NK-92 treated with Interleukin-12 subunit alpha and Interleukin-12 subunit beta, amount 100 ng/mL, for 24 hours (cell line): Measurements from ENCODE around the gene SOAT2.

Experiments used
- DNase-seq: peaks from one replicate; lab custom pipeline; 2025; lab: John Stamatoyannopoulos, UW

SOAT2 gene

DNA sequence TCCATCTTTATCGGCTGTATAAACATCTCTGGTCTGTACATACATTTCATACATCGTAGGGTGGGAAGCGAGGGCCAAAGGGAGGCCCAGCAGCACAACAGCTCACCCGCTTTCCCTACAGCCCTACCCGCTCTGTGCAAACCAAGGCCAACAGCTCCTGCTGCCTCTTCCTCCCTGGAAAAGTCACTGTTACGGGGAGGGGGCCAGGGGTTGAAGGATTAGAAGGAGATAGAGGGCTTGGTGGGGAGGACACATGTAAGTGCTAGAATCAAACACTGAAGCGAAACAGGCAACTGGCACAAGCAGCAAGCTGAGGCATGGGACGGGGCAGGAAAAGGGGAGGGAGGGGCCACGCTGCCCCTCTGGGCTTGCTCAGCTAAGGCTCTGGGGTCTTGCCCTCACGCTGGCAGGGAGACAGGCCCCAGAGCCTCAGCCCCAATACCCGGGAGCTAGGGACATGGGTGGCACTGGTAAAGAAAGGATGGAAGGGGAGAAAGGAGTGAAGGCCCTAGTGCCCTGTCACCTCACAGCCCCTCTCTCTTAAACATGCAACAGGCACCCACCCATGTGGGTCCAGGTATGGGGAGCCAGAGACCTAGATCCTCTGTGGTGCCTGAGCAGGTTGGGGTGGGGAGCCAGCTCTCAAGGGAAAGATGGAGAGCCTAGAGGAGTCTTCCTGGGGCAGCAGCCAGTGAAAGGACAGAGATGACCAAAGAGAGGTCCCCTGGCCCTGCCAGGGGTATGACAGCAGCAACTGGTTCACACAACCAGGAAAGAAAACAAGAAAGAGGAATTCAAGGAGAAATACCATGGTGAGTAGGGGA lies 38.5 kb upstream of the SOAT2 start:
- no peak for DNase-seq

DNA sequence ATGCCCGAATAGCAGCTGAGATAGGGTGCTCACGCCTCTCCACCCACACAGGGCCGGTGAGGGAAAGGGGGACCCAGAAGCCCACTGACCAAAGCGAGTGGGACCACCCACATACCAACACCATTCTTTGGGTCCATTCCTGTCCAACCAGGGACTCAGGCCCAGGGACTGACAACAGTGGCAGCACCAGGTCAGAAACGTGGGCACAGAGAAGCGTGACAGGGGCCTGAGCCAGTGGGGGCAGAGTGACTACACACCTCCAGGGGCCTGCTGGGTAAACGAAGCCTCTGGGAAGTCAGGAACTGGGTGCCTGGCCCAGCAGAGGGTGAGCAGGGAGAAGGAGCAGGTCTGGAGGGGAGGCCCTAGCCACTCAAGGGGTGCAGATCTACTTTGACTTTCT lies 37.8 kb upstream of the SOAT2 start:
- no peak for DNase-seq

GRCh38 chr12:53065975-53066931 lies 37.0 kb upstream of the SOAT2 start:
- peak; percentile 16 for DNase-seq

DNA sequence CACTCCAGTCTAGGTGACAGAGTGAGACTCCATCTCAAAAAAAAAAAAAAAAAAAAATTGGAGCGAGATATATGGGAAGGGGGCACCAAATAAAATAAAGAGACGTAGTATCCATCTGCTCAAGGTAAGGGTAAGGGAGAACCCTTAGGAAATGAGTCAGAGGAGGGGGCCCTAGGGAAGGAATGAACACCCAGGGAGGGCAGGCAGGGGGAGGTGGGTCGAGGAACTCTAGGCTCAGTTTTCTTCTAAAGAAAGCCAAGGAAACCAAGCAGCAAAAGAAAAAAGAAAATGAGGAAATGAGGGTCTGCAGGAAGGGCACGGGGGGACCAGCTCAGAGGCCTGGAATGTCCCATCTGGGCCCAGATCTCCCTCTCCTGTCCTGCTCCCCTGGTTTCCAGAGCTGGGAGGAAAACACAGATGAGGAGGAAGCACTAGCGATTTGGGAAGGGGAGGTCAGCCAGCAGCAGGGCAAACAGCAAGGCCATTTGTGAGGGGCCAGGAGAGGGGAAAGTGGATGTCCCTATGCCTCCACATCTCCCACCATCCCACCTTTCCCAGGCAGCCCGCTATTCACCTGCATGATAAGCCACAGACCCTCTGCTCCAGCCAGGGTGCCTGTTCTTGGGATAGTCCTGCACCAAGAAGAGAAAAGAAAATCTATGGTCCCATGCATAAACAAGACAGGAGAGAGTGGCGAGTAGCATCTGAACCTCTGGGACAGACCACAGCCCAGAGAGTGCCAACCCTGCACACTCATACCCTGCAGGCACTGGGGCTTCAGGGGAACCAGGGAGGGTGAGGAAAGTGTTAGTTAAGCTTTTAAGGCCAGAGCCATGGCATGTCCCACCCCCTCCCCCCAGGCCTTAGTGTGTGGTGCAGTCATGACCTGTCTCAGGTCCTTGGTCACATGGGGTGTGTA lies 36.0 kb upstream of the SOAT2 start:
- DNase-seq: no peak

DNA sequence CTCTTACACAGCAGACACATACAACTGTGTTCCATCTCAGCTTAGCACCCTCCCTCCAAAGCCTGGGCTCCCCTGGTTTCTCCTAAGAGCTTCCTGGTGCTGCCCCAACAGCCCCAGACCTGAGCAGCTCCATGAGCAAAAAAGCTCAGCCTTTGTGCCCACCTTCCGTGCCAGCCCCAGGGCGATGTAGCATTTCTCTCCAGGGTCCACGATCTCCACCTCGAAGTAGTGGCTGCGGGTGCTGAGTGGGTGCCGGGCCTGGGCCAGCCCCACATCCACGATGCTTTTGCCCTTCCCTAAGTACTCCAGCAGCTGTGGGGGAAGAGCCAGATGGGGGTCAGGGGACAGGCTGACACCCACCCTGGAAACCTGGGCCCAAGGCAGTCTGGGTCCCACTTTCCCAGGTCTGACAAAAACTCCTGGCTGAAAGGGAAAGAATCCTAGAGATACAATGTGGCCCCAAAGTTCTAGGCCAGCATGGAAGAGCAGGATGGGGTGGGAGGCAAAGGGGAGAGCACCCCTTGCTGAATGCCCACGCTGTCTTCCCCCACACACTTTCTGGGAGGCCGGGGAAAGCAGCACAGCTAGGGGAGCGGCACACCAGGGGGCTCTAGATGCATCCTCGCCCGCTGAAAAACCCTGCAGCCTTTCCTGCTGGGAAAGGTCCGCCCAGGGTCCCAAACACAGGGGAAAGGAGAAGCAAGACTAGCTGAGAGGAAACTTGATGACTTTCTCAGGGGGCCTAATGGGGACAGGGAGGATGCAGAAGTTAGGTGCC lies 35.1 kb upstream of the SOAT2 start:
- DNase-seq: no peak

DNA sequence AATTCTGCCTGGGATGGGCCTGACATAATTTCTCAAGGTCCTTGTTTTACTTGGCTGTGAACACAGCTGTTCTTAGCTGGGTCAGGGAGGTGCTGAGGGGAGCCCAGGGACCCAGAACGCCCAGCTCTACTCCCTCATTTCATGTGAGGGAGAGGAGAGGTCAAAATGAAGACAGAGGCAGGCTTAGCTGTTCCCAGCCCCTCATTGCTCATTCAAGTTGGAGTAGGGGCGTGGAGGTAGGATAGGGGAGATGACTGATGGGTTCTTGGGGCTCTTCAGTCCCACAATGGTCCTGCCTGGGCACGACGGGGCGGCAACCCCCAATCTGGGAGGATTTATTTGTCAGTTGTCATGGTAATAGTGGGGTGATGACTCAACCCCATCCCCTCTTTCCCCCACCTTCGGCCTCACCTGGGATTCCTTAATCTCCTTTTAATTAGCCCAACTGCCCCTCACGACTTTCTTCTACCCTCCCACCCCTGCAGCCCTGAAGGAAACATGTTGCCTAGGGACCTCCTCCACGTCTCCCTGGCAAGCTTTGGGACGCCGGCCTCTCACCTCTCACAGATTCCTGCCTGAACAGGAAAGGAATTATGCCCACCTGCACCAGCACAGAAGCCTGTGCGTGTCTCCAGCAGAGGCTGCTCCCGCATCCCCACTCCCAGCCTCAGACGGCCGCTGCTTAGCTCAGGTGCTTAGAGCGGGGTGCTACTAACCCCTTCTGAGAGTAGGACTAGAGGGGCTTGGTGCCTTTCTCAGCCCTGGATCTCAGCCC lies 34.3 kb upstream of the SOAT2 start:
- no peak for DNase-seq

DNA sequence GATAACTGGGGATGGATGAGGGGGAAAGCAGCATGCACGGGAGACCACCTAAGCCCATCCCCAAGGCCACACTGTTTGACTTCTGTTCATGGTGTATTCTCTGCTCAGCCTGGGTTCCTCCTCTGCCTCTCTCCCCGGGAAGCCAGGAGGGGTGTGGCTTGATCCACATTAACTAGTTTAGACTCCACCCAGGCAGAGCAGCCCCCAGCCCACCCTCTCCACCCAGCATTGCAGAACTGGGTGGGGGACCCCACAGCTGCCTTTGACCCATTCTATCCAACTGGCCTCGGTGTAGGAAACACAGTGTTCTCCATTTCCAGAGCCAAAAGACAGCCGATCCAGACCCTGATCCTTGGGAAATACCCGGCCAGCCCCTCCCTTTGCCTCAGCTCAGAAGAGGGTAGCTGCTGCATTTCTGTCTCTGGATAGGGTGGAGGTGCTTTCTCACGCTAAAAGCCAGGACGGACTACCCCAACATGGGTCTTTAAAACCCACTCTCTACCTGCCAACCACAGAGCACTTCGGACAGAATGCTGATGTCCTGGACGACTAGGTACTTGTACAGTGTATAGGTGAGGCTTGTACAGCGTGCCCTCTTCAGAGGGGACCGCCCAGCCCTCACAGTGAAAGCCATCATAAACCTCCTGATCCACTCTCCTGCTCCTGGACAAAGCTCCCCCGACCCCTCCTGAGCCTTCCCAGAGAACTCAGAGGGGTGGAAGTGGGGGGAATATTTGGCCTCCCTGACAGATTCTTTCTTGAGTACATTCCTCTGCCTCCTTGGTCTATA lies 33.5 kb upstream of the SOAT2 start:
- no peak for DNase-seq

DNA sequence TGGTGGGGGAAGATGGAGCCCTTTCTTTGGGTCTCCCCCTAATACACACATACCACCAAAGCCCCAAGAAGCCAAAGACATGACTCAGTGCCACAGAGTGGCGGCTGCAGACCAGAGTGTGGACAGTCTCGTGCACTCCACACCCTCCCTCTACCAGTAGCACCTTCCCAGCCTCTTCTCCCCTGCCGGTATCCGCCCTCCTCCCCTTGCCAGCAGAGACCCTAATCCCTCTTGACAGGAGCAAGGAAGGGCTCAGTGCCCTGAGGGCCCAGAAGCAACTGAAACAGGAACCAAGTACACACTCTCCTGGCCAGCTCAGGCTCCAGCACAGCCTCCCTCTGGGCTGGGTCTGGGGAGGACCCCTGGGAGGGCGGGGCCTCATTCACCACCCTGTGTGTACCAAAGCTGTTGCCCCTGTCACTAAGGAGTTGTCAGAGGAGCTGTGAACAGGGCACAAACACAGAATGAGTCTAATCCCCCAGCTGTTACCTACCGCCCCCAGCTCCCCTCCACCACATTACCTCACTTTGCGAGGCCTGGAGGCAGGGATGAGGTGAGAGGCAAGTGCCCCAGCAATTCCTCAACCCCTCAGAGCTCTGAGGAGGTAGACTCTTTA lies 32.3 kb upstream of the SOAT2 start:
- DNase-seq: no peak

GRCh38 chr12:53071591-53072551 lies 31.4 kb upstream of the SOAT2 start:
- no peak for DNase-seq

DNA sequence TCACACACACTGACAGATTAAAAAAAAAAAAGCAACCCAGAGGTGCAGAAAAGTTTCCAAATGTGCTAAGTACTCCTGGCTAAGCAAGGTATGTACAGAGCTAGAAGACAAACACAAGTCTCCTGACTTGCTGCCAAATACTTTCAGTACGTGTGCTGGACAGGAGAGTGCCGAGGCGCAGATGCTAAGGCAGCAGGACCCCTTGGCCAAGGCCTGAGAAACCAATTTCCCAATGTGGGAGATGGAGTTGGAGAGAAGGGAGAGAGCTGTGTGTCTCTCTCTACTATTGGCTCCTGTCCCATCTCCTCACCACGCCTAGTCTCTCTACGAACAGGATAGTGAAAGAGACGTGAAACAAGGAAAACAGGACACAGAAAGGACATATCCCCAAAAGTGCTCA lies 29.4 kb upstream of the SOAT2 start:
- DNase-seq: no peak

DNA sequence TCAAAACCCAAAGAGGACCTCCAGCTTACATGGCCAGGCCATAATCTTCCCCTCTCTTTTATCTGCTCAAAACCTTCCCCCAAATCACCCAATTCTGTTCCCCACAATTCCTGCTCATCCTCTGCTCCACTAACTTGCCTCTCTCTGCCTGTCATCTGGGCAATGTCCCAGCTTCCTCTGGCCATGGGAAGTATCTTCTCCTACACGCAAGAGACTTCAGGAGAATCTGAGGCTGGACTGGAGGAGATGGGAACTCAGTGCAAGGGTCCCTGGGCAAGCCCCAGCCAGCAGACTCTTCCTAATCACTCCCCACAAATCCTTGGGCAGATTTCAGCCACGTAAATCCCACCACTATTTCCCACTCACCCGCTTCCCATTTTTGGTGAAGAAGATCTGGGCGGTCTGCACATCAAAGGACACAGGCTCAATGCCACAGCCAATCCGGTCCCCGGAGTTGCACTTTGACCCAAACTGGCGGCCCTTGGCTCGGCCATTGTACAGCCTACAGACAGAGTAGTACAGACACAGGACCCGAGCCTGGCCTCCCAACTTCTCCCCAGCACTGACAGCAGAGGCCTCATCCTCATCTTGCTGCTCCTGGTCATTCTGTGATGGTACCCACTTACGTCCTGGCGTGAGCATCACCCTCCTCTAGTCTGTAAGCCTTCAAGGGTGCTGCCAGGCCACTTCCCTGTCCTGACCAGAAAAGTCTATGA lies 28.8 kb upstream of the SOAT2 start:
- no peak for DNase-seq

- DNase-seq: no peak
Measured at GRCh38 chr12:53074999-53075370, 28.3 kb upstream of the SOAT2 start.

DNA sequence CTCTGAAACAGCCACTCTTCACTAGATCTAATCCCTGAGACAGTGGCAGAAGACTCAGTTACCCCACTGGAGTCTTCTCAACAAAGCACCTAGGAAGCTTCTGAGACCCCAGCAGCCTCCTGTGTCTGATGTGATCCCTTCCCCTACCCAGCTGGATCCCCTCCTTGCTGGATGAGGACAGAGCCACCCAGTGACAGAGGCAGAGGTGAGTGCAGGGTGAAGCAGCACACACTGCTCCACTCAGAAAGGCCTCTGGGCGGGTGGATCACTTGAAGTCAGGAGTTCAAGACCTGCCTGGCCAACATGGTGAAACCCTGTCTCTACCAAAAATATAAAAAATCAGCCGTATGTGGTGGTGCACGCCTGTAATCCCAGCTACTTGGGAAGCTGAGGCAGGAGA lies 26.8 kb upstream of the SOAT2 start:
- no peak for DNase-seq

DNA sequence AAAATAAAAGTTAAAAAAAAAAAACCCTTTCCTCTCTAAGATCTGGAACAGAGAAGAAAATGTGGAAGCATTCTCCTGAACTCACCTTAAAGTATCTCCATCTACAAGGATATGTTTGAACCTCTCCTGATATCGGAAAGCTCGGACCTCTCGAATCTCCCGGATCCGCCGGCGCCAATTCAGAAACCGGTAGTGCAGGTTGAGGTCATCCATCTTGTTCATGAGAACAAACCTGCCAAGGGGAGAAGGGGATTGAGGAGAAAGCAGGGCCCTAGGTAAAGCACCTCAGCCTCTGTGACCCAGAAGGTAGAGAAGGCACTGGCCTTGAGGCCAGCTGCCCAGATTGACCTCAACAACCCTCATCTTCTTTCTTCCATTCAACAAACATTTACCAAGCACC lies 26.3 kb upstream of the SOAT2 start:
- DNase-seq: no peak

DNA sequence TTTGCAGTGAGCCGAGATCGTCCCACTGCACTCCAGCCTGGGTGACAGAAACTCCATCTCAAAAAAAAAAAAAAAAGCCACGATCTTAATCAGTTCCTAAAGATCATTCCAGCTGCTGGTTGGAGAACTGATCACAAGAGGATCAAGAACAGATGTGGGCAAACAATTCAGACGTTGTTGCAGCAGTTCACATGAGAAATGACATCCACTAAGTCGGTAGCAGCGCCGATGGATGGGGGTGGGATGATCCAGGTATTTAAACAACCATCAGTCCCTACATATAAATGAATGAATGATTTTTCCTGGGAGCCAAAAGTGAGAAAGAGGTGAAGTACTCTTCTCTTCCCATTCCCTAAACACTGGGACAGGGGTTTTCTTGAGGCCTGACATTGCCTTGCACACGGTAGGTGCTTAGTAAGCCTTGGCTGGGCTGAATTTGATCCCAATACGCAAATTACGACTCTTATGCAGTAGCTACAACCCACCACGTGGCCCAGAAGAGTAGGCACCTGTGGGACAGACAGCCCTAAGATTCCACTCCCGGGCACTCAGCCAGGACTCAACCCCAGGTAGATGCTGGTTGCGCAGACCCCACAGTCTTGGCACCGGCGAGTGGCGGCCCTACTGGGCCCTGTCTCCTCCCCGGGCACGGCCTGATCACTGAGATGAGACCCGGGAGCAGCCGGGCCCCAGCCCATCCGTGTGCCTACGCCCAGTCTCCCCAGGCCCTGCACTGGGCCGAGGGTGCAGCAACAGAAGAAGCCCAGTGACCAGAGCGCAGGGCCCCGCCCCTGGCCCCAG lies 24.7 kb upstream of the SOAT2 start:
- peak; percentile 23 for DNase-seq
